Measurements from ENCODE around the gene C4orf50. TPM values are rescaled to one million over a fixed set of nuclear protein-coding genes. Genes with fewer than 3 reads are reported as not detected.

The C4orf50 gene
- total RNA-seq, 2 donors from 2014 or later: 0.13 TPM; not detected in 1

- no peak overlapping the region for H3K9ac ChIP-seq (ENCODE audit: low read depth in 2 of 2, low read length in 2 of 2)
- H3K4me1 ChIP-seq: no peaks in the 10 kb centered on the region
- intact Hi-C loops (cut with DNase I): no loop called here
- H3K9me3 ChIP-seq: no peaks in the 10 kb centered on the region
- DNase-seq: no peak
- H3K36me3 ChIP-seq: no peaks in the 10 kb centered on the region
- no peak overlapping the region for H3K27ac ChIP-seq
- peaks cover 36% of the 10 kb centered on the region for H3K27me3 ChIP-seq
- TF ChIP-seq, protein P1, sequence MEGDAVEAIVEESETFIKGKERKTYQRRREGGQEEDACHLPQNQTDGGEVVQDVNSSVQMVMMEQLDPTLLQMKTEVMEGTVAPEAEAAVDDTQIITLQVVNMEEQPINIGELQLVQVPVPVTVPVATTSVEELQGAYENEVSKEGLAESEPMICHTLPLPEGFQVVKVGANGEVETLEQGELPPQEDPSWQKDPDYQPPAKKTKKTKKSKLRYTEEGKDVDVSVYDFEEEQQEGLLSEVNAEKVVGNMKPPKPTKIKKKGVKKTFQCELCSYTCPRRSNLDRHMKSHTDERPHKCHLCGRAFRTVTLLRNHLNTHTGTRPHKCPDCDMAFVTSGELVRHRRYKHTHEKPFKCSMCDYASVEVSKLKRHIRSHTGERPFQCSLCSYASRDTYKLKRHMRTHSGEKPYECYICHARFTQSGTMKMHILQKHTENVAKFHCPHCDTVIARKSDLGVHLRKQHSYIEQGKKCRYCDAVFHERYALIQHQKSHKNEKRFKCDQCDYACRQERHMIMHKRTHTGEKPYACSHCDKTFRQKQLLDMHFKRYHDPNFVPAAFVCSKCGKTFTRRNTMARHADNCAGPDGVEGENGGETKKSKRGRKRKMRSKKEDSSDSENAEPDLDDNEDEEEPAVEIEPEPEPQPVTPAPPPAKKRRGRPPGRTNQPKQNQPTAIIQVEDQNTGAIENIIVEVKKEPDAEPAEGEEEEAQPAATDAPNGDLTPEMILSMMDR (IDR thresholded peaks at IDR 0.05): no peak
- H3K4me3 ChIP-seq: no peak overlapping the region
These were observed 124.0 kb downstream of the C4orf50 start for GRCh38 chr4:5894266-5894665.

DNA sequence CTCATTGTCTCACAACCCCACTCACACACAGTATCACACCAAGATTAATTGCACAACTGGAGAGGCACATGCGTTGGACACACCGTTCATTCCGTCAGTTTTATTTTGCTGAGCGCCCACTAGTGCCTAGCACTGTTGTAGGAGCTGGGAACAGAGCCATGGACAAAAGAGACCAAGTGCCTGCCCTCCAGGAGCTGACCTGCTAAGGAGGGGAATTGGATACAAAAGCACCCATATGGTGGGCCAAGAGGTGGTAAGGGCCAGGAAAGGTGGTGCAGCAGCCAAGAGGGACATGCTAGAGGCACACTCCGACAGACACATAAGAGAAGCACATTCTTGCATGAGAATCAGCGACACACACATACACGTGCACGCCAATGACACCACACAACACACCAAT, 124.6 kb downstream of the C4orf50 start:
- H3K4me1 ChIP-seq: no peaks in the 10 kb centered on the region
- intact Hi-C loops (cut with DNase I): no loop called here
- H3K27me3 ChIP-seq: peaks cover 43% of the 10 kb centered on the region

DNA sequence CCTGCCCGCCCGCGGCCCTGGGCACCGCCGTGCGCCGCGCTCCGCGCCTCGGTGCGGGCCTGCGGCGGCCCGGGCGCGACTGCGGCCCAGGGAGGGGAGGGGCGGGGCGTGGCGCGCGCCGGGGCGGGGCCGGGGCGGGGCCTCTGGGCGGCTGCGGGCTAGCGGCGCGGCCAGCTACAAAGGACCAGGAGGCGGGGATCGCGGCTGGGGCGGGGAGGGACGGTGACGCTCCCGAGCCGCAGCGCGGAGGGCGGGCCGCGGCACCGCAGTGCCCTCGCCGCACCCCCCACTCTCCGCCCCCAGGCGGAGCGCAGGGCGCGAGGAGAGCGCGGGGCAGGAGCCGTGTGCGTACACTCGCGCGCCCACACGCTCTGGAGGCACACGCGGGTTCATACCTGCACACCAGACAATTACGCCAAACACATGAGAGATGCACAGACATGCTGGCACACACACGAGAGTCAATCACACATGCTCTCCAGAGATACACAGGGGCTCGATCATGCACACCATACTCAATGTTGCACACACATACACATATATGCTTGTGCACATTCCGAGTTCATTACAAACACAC, 125.1 kb downstream of the C4orf50 start, which contains the start of gene CRMP1:
Gene CRMP1 (minus strand): TSS at position 83 of the 577 bp plus-strand sequence. CDS start 117 bp downstream, outside the sequence.
- Histone ChIP-seq H3K27me3 (peaks cover 45% of the 10 kb centered on the region), H3K9me3 (no peaks in the 10 kb centered on the region), H3K9ac (ENCODE audit: low read depth in 2 of 2, low read length in 2 of 2) (no peak within 1 kb of the TSS), H3K36me3 (no peaks in the 10 kb centered on the region), H3K27ac (no peak within 1 kb of the TSS), H3K4me3 (no peak within 1 kb of the TSS), H3K4me1 (no peaks in the 10 kb centered on the region)
- TF ChIP-seq, protein P1 (IDR thresholded peaks at IDR 0.05): no peak
- DNase-seq: no peak
- intact Hi-C loops (cut with DNase I): no loop called here

More for the DNA sequence above, 124.6 kb downstream of the C4orf50 start:
- TF ChIP-seq, protein P1 (IDR thresholded peaks at IDR 0.05): no peak
- Histone ChIP-seq H3K36me3 (no peaks in the 10 kb centered on the region), H3K9ac (ENCODE audit: low read depth in 2 of 2, low read length in 2 of 2) (no peak overlapping the region), H3K27ac (no peak overlapping the region), H3K9me3 (no peaks in the 10 kb centered on the region), H3K4me3 (no peak overlapping the region)
- no peak for DNase-seq

DNA sequence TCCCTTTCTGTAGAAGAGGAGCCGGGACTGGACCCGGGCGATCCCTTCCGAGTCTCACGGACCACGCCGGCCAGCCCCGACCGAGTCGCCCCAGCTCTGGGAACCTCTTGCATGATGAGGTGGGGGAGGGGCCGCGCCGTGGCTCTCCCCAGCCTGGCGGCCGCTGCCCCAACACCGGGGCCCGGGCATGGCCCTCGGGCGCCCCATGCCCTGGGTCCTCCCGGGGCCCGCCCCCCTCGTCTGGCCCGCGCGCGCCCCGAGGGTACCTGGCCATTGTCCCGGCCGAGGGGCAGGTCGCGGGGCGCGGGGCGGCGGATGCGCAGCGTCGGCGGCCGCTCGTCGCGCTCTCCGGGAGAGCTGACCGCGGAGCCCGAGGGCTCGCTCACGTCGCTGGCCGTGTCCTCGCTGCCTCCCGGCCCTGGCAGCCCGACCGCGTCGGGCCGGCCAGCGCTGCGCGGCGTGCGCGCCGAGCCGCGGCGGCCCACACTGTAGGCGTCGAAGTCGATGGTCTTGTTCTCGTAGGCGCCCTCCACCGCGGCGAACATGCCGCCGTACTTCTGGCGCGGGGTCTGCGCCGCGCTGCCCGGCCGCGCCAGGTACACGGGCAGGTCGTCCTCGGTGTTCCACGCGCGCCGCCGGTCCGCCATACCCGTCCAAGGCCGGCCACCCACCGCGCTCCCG, 125.8 kb downstream of the C4orf50 start:
- DNase-seq: no peak
- H3K27ac ChIP-seq: no peak overlapping the region
- H3K9me3 ChIP-seq: no peaks in the 10 kb centered on the region
- peaks cover 51% of the 10 kb centered on the region for H3K27me3 ChIP-seq
- intact Hi-C loops (cut with DNase I): no loop called here
- H3K36me3 ChIP-seq: no peaks in the 10 kb centered on the region
- no peak overlapping the region for H3K9ac ChIP-seq (ENCODE audit: low read depth in 2 of 2, low read length in 2 of 2)
- H3K4me3 ChIP-seq: no peak overlapping the region
- TF ChIP-seq, protein P1 (IDR thresholded peaks at IDR 0.05): no peak
- no peaks in the 10 kb centered on the region for H3K4me1 ChIP-seq

GRCh38 chr4:5891563-5892322, 126.5 kb downstream of the C4orf50 start:
- TF ChIP-seq, protein P1 (IDR thresholded peaks at IDR 0.05): no peak
- Histone ChIP-seq H3K9me3 (no peaks in the 10 kb centered on the region), H3K4me3 (no peak overlapping the region), H3K27me3 (peaks cover 55% of the 10 kb centered on the region), H3K36me3 (no peaks in the 10 kb centered on the region), H3K27ac (no peak overlapping the region), H3K4me1 (no peaks in the 10 kb centered on the region), H3K9ac (ENCODE audit: low read depth in 2 of 2, low read length in 2 of 2) (no peak overlapping the region)
- intact Hi-C loops (cut with DNase I): no loop called here
- no peak for DNase-seq

Data from colonic mucosa (tissue), 4 donors.